ENCODE measurements around the gene ZDHHC11. TPM values are rescaled to one million over a fixed set of nuclear protein-coding genes. Genes with fewer than 3 reads are reported as not detected.

ZDHHC11 gene
- total and polyA plus RNA-seq, 2 of the 4 experiments (the other 2 are of a cell fraction), result 0.36 to 1.6 TPM

- Histone ChIP-seq H3K79me1 (ENCODE audit: low read depth in 1 of 2, low read length in 2 of 2) (peaks cover 0 to 4% of the 10 kb centered on the region in 2 experiments; a peak in 1 of 4 replicates), H3K27ac (ENCODE audit: insufficient read depth, low read length) (no peak overlapping the region), H4K20me1 (ENCODE audit: insufficient read depth, low read length) (peaks cover 19% of the 10 kb centered on the region), H3K9me3 (ENCODE audit: control insufficient read depth, insufficient read depth, low read length) (no peaks in the 10 kb centered on the region), H2BK120ac (ENCODE audit: low read depth, low read length) (no peak overlapping the region), H3K4me3 (ENCODE audit: insufficient read depth, low read depth, low read length) (no peak overlapping the region), H3K27me3 (ENCODE audit: control insufficient read depth, insufficient read depth, low read length) (no peaks in the 10 kb centered on the region), H3K9ac (ENCODE audit: low read depth, low read length) (no peak overlapping the region), H2AK5ac (ENCODE audit: low read depth, low read length) (no peak overlapping the region), H4K8ac (ENCODE audit: low read depth in 2 of 2, low read length in 2 of 2) (no peak overlapping the region), H3K9me1 (ENCODE audit: insufficient read depth, low read length) (peaks cover 10% of the 10 kb centered on the region), H3K14ac (replicated peaks; ENCODE audit: low read depth, low read length) (no peak overlapping the region), H3K36me3 (ENCODE audit: control insufficient read depth, insufficient read depth, low read length) (peaks cover 18% of the 10 kb centered on the region), H3K4ac (ENCODE audit: low read depth, low read length) (no peak overlapping the region), H3K4me1 (ENCODE audit: control insufficient read depth, insufficient read depth, low read length) (no peaks in the 10 kb centered on the region), H3K23ac (ENCODE audit: low read depth, low read length) (no peak overlapping the region), H4K91ac (ENCODE audit: insufficient read depth, low read depth, low read length) (no peak overlapping the region), H3K18ac (ENCODE audit: low read depth, low read length) (no peak overlapping the region), H2BK20ac (ENCODE audit: low read depth, low read length) (no peak overlapping the region), H4K5ac (ENCODE audit: low read depth, low read length) (no peak overlapping the region), H2BK15ac (ENCODE audit: low read depth, low read length) (no peak overlapping the region), H2AFZ (replicated peaks; ENCODE audit: low read length, poor library complexity) (no peak overlapping the region), H3K4me2 (ENCODE audit: low read depth, low read length) (no peak overlapping the region), H2BK5ac (ENCODE audit: low read depth, low read length, poor library complexity, severe bottlenecking) (no peak overlapping the region), H2AK9ac (replicated peaks; ENCODE audit: low read depth, low read length, poor library complexity) (no peak overlapping the region), H3K56ac (ENCODE audit: extremely low read depth, insufficient read depth, low read length) (no peak overlapping the region)
- 87% methylated on average over 9 of the region's 16 CpGs; no CpG with 5 or more reads in 1 of the 2 experiments for WGBS, 2 experiments (ENCODE audit: extremely low coverage in 2 of 2, insufficient read length in 1 of 2)
- BruUV-seq (replicated peaks), result no TSS peak
- intact Hi-C loops (cut with micrococcal nuclease), result no loop called here
- ChIA-PET CTCF (no interaction called here), POLR2A (ENCODE audit: unreplicated experiment) (no interaction called here)
- no peak for ATAC-seq (ENCODE audit: low read depth)
- dilution Hi-C loops (cut with HindIII; ENCODE audit: low sequenced_read_pairs, unreplicated experiment), result no loop called here
- TF ChIP-seq RCOR1 (IDR thresholded peaks at IDR 0.05; ENCODE audit: insufficient replicate concordance, low read length) (no peak), BHLHE40 (IDR thresholded peaks at IDR 0.05; ENCODE audit: low read depth, low read length) (no peak), SMC3 (IDR thresholded peaks at IDR 0.05; ENCODE audit: low read depth, low read length) (no peak), CTCF (conservative IDR thresholded peaks at IDR 0.05; ENCODE audit: low read depth, low read length) (no peak), FOS (IDR thresholded peaks at IDR 0.05; ENCODE audit: low read depth, low read length) (no peak), NFE2L2 (IDR thresholded peaks at IDR 0.05; ENCODE audit: low read depth, low read length) (no peak), ELK1 (IDR thresholded peaks at IDR 0.05; ENCODE audit: borderline replicate concordance, low read depth, low read length) (no peak), POLR2A (IDR thresholded peaks at IDR 0.05; ENCODE audit: low read depth, low read length) (no peak), MAFK (IDR thresholded peaks at IDR 0.05; ENCODE audit: low read depth, low read length) (no peak), CHD1 (IDR thresholded peaks at IDR 0.05; ENCODE audit: low read depth, low read length) (no peak), MXI1 (IDR thresholded peaks at IDR 0.05; ENCODE audit: borderline replicate concordance, low read depth, low read length) (no peak), RAD21 (IDR thresholded peaks at IDR 0.05; ENCODE audit: low read length) (no peak), USF2 (IDR thresholded peaks at IDR 0.05; ENCODE audit: low read depth, low read length) (no peak), CEBPB (IDR thresholded peaks at IDR 0.05; ENCODE audit: low read depth, low read length) (no peak), RFX5 (IDR thresholded peaks at IDR 0.05; ENCODE audit: low read depth, low read length) (no peak), MAZ (IDR thresholded peaks at IDR 0.05; ENCODE audit: borderline replicate concordance, low read depth, low read length) (no peak)
- DNase-seq, result no peak
- in situ Hi-C loops (cut with MboI; ENCODE audit: low sequenced_read_pairs), result no loop called here
Observed at GRCh38 chr5:859391-859790, 8.6 kb upstream of the ZDHHC11 start.
